COLO829 (cell line): ENCODE measurements around the gene ENPP3.

Experiments
- DNase-seq: peaks from one replicate; pipeline ENCODE4 v3.0.0; 2012; ENCODE audit warnings: low spot score

ENPP3 gene

DNA sequence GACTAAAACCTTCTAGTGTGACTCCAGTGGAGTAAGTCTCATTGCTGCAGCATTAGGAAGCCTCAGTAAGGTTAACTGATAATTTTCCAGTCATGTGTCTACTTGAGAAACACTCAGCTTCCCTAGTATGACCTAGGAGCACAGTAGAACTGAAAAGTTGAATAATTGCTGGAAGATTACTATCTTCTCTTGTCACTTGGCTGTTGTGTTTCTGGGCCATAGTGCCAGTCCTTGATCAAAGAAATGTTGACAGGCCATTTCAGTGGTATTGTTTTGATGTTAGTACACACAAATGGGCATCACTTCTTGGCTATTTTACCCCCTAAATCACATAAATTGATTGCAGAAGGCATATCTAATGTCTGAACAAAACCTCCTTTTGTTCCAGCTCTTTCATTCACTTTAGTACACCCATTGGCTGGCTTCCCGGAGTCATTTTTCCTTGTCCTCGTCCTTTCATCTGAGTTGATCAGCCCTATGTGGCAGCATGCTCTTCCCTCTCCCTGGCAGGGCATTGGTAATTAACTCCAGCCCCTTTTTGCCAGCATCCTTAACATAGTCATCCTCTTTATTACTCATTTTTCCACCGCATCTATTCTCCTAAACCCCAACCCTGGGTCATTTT lies 6.0 kb downstream of the ENPP3 start:
- DNase-seq = peak; percentile 67

- DNase-seq = no peak
Observed at GRCh38 chr6:131643855-131644460, 6.9 kb downstream of the ENPP3 start.

DNA sequence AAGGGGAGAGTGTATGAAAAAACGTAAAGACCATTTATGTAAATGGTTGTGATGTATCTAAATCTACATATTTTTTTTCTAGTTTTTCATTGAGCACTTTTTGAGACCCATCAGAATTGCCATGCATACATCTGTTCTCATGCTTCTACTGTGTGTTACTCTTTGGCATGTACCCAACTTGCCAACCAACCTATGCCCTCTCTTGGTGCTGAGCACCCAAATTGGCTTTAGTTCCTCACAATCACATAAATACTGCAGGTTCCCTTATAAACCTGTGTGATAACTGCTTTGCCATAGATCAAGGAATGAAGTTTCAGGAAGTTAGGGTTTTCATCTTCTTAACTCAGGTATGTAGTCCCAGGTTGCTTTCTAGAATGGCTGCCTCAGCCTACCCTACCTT lies 7.8 kb downstream of the ENPP3 start:
- no peak for DNase-seq

DNA sequence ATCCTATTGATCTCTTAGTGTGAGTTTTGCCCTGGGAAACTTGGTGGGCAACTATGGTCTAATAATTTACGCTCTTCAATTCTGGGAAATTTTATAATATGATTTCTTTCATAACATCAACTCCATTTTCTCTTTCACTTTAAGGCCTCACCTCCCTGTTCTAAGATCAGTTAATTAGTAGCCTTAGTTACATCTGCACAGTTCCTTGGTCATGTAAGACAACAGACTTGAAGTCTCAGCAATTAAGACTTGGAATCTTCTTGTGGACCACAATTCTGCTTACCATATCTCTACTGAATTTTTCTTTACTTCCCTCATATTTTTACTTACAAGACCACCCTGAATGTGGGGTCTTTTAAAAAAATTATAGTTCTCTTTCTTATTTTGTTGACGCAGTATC lies 8.7 kb downstream of the ENPP3 start:
- DNase-seq = no peak

DNA sequence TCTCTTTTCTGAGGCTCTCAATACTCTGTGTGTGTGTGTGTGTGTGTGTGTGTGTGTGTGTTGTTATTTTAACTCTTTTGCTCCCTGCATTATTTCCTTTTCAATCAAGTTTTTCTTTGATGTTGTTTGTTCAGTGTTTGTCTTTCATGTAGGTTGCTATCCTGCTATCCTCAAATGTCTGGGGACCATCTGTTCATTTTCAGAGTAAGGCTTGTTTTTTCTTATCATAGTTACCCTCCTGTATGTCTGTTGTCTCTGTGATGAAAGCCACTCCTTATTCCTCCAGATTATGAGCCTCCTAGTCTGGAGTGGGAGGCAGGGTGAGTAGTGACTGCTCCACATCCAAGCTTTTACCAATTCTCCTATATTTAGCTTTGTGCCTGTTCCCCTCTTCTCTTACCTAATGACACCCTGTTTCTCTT lies 9.2 kb downstream of the ENPP3 start:
- no peak for DNase-seq

GRCh38 chr6:131651782-131652181 lies 14.7 kb downstream of the ENPP3 start:
- DNase-seq = no peak

DNA sequence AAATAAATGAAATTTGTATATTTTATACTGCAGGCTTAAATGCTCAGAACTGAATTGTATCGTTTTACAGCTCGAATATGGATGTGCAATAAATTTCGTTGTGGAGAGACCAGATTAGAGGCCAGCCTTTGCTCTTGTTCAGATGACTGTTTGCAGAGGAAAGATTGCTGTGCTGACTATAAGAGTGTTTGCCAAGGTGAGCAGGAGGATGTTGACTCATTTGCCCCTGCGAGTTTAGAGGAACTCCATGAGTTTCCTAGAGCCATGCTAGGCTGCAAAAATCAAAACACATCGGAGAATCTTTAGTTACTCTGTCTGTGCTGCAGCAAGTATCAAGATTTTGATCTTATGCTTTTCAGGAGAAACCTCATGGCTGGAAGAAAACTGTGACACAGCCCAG lies 15.4 kb downstream of the ENPP3 start:
- DNase-seq = no peak

DNA sequence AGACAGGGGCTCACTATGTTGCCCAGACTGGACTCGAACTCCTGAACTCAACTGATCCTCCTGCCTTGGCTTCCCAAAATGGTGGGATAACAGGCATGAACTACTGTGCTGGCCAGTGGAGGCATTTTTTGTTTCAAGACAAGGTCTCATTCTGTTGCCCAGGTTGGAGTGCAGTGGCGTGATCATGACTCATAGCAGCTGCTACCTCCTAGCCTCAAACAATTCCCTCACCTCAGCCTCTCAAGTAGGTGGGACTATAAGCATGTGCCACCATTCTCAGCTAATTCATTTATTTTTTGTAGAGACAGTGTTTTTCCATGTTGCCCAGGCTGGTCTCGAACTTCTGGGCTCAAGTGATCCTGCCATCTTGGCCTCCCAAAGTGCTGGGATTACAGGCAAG lies 17.2 kb downstream of the ENPP3 start:
- DNase-seq = no peak

- no peak for DNase-seq
Observed at GRCh38 chr6:131655387-131655786, 18.3 kb downstream of the ENPP3 start.

DNA sequence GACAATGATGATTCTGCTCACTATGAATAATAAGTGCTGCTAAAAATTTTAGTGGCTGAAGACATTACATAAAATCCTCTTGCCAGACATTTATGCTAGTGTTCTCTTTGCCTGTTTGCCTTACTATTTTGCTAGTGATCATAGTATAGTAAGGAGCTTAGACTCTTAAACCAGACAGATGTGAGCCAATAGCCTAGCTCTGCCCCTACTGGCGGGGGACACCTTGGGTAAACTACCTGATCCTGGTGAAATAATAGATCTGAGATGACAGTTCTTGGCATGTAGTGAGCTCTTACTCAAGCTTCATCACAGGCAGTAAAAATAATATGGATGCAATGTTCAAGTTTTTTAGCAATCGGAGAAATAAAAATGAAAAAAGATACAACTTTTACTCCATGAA lies 18.8 kb downstream of the ENPP3 start:
- no peak for DNase-seq

GRCh38 chr6:131656667-131657066 lies 19.6 kb downstream of the ENPP3 start:
- no peak for DNase-seq

GRCh38 chr6:131657222-131657621 lies 20.1 kb downstream of the ENPP3 start:
- no peak for DNase-seq

- DNase-seq = no peak
Observed at GRCh38 chr6:131657630-131658111, 20.6 kb downstream of the ENPP3 start.

- no peak for DNase-seq
Observed at GRCh38 chr6:131658287-131658686, 21.2 kb downstream of the ENPP3 start.

- no peak for DNase-seq
Observed at GRCh38 chr6:131660195-131660594, 23.1 kb downstream of the ENPP3 start.

DNA sequence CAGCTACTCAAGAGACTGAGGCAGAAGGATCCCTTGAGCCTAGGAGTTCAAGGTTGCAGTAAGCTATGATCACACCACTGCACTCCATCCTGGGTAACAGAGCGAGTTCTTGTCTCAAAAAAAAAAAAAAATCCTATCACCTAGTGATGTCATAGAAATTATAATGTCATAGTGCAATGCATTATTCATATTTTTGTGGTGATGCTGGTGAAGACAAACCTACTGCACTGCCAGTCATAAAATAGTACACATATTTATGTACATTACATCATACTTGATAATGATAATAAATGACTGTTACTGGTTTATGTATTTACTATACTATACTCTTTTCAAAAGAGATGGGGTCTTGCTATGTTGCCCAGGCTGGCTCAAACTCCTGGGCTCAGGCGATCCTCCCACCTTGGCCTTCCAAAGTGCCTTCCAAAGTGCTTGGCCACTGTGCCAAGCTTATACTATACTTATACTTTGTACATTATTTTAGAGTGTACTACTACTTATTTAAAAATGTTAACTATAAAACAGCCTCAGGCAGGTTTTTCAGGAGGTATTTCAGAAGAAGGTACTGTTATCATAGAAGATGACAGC lies 26.6 kb downstream of the ENPP3 start:
- no peak for DNase-seq

DNA sequence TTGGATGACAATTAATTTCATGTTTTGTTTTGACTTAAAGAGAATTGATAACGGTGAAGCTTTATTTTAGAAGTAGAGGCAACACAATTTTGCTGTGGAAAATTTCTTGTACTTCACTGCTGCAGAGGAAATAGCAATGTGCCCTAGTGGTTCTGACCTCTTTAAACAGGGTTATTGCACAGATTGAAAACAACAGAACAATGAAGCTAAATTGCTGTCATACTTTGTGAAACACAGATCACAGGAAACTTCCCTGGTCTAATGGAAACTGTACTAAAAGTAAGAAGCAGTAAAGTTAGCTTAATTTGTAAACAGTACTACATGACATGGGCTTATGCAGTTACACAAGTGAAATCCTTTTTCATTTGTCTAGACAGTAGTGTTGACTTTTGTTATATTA lies 32.8 kb downstream of the ENPP3 start:
- no peak for DNase-seq

- DNase-seq = no peak
Observed at GRCh38 chr6:131673184-131673583, 36.1 kb downstream of the ENPP3 start.

GRCh38 chr6:131678442-131678841 lies 41.3 kb downstream of the ENPP3 start:
- DNase-seq = no peak

- no peak for DNase-seq
Observed at GRCh38 chr6:131680868-131681267, 43.8 kb downstream of the ENPP3 start.

- no peak for DNase-seq
Observed at GRCh38 chr6:131681585-131681984, 44.5 kb downstream of the ENPP3 start.

GRCh38 chr6:131682442-131682841 lies 45.3 kb downstream of the ENPP3 start:
- no peak for DNase-seq

DNA sequence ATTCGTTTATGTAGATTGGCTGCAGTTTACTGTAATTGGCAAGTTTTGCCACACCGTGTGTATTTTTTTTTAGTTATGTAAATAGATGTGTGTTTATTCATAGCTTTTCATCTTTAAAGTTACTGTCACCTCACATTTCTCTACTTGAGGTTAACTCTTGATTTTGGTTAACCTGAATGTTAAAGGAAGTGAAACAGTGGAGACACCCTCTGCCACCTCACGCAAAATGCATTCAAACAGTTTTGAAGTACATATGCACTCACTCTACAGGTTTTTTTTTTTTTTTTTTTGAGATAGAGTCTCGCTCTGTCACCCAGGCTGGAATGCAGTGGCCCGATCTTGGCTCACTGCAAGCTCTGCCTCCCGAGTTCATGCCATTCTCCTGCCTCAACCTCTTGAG lies 46.4 kb downstream of the ENPP3 start:
- no peak for DNase-seq
